Fibroblast of the conjunctiva (primary cell): ENCODE results near the gene FERMT3.

Experiments
- DNase-seq: peaks from one replicate; pipeline ENCODE4 v3.0.0-alpha.2; 2010; ENCODE audit warnings: low read depth

The FERMT3 gene

DNA sequence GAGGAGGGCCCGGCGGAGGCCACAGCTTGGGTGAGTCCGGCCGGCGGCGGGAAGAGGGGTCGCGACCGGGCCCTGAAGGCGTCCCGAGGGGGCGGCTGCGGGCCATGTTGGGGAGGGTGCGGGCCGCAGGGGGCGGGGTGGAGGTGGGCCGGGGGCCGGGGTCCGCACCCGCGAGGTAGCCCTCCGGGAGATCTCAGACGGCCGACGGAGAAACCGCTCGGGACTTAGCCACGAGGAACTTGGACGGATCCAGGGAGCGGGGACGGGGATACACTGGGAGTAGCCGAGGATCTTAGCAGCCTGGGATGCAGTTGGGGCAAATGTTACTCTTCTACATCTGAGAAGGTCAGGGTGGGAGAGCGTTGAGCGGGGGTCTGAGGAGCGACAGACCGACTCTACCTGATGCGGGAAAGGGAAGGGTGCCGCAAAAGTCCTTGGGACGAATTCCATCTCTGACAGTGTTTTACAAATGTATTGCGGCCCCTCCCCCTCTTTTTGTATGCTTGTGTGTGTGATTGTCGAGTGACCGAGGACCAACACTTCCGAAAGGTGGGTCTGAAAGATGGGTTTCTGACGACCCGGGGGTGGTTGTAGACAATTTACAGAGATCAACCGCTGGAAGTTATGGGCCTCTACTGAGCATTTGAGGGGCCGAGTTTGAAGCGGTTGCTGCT is 19.9 kb upstream of the FERMT3 start:
- no peak for DNase-seq

DNA sequence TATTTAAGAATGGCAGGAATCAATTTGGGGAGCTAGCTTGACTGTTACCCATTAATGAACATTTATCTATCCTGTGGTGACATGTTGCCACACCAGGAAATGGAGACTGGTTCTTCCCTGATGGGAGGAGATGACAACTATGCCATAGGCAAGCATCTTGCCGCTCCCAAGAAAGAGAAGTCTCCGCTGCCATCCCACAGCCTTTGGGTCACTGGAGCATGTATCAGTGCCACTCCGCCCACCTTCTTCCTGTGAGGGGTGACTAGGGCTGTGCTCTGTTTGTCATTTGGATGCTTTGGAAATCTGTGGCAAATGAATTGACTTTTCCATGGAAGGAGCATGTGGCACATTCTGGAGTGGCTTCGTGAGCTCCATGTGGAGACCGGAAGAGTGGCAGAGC is 14.1 kb upstream of the FERMT3 start:
- DNase-seq = no peak

DNA sequence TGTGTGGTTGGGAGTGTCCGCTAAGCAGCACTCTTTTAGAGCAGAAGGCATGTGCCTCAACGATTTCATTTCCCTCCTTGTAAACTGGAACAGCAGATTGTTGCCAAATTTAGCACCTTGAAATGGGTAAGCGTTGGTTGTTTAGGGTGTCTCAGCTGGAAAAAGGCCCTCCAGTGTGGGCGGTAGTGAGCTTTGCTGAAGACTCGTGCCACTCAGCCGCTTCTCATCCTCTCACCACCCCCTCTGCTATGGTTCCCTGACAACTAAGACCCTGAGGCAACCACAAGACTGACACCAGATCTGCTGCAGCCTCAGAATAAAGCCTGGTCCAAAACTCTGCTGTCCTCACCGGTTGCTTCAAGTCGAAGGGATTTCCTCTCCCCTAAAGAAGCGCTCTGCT is 9.9 kb upstream of the FERMT3 start:
- DNase-seq = no peak

DNA sequence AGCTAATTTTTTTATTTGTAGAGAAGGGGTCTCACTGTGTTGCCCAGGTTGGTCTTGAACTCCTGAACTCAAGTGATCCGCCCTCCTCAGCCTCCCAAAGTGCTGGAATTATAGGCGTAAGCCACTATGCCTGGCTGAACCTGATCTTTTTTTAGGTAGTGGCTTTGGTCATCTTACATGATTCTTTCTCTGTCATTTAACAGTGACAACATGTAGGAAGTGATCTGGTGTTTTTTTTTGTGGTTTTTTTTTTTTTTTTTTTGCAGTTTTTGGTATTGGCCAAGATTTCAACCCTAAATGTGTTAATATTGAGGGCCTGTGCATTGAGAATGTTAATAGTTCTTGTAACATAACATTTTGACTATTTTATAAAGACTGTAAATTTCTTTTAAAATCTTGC is 8.0 kb upstream of the FERMT3 start:
- DNase-seq = no peak

DNA sequence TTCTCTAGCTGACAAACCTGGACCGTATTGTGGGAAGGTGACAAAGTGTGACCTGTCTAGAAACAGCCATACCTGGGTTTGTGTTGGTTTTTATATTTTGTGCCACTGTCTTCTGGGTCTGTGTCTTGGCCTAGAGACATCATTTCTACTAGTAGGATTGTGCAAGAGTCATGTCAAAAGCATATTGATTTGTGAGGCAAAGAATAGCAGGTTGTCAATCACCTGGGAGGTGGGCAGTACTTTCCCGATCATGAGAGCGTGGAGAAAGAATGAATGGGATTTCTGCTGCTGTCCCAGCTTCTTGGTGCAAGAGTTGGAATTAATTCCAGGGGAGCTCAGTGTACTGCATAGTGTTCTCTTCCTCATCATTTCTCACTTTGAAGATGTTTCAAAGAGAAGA is 5.0 kb upstream of the FERMT3 start:
- DNase-seq = no peak

DNA sequence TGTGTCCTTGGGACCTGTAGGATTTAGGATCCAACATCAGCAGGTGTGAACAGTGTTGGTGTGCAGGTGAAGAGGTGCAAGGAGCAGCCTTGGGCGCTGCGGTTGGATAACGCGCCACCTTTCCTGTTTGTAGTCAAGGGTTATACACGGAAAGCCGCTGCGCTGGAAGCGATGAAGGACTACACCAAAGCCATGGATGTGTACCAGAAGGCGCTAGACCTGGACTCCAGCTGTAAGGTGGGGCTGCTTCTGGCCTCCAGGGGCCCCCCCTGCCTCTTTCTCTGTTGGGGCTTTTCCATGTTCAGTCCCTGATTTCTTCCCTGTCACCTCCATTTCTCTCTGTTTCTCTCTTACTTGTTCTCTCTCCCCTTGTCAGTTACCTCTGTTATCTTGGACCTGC is 3.5 kb upstream of the FERMT3 start:
- no peak for DNase-seq

DNA sequence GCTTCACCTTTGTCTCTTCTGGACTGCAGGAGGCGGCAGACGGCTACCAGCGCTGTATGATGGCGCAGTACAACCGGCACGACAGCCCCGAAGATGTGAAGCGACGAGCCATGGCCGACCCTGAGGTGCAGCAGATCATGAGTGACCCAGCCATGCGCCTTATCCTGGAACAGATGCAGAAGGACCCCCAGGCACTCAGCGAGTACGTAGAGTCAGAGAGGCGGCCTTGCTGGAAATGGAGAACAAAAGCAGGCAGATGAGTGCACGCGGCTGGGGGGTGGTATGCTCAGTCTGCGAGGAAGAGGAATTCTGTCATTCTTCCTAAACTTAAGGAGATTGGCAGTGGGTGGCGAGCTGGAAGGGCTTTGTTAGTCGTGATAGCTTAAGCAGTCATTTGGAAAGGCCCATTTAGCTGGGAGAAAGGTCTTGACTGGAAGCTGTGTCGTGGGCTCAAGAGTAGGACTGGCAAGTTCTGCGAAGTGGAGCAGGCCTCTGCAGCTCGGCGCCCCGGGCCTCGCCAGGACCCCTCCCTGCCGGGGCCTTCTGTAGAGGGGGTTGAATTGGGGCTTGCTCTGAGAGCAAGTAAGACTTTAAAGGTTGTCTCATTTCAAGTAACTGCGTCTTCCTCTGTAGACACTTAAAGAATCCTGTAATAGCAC is 3.0 kb upstream of the FERMT3 start:
- no peak for DNase-seq

DNA sequence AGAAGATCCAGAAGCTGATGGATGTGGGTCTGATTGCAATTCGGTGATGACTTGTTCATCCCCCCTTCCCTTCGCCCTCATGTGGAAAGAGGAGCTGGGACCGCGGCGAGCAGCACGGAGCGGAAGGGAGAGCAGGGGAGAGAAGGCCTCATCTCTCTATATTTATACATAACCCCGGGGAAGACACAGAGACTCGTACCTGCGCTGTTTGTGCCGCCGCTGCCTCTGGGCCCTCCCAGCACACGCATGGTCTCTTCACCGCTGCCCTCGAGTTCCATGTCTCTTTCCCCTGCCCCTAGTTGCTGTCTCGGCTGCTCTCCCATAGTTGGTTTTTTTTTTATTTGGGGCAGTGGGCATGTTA is 2.5 kb upstream of the FERMT3 start:
- no peak for DNase-seq

DNA sequence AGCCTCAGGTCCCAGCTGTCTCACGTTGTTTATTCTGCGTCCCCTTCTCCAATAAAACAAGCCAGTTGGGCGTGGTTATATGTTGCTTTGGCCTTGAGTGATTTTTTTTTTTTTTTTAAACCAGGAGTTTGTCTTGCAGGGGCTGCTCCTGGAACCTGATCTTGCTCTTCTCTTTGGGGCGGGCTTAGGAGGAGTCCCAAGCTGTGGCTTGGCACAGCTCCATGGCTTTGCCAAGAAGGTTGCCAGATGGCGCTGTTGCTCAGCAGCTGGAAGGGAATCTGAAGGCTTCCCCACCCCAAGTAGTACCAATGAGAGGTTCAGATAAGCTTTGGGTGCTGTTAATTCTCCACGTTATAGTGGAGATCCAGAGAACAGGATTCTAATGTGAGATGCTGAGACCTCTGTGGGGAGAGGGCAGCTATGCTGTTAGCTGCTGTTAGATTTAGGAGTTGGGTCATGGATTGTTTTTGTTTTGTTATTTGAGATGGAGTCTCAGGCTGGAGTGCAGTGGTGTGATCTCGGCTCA is 2.0 kb upstream of the FERMT3 start:
- peak; percentile 96 for DNase-seq

DNA sequence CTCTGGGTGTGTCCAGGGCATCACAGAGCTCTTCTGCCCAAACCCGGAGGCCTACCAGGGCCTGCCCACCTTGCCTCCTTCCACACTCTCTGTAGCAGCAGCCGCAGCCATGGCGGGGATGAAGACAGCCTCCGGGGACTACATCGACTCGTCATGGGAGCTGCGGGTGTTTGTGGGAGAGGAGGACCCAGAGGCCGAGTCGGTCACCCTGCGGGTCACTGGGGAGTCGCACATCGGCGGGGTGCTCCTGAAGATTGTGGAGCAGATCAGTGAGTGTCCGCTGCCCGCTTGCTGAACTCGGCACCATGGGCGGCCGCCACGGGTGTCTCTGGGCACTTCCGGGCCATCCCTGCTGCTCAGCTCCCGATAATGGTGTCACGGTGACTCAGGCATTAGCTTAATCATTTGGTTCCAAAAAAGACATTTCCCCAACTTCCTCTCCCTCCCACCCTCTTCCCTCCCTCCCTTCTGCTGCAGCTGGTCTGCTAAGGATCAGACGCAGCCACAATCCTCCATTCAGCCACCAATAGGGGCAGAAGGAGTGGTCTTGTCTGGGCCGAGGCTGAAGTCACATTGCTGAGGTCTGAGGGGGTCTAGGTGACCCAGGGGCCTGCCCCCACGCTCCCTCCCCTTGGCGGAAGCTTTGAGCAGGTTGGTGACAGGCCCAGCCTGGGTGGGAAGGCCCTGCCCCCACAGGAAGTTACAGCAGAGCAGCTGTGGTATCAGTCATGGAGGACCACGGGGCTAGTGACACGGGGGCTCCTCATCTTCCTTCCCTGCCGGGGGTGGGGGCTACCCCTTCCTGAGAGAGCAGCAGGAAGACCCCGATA is 950 bp downstream of the FERMT3 start:
- no peak for DNase-seq

DNA sequence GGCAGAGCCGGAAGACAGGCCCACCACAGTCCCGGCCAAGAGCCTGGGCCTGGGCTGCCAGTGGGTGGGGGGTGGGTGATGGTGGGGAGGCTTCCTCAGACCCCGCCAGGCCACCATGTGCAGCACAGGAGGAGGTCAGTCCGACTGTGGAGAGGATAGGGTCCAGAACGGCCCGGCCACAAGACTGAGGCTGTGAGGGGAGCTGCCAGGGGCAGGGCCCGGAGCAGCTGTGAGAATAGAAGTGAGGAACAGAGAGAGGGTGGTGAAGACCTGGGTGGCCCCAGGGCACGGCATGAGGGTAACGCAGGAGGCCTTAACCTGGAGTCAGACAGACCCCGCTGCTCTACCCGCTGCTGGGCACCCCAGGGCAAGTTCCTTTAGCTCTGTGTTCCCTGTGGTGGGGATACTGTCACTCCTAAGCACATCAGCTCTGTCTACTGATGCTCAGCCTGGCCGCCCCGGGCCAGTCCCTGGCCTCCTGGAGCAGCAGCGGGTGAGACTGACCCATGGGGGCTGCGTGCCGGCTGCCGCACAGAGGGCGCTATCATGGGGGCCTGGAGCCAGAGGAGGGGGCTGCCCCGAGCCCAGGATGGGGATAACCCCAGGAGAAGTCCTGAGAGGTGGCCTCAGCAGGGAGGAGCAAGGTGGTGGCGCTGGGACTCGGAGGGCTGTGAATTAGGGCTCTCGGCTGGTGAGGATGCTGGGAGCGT is 1.7 kb downstream of the FERMT3 start:
- no peak for DNase-seq

DNA sequence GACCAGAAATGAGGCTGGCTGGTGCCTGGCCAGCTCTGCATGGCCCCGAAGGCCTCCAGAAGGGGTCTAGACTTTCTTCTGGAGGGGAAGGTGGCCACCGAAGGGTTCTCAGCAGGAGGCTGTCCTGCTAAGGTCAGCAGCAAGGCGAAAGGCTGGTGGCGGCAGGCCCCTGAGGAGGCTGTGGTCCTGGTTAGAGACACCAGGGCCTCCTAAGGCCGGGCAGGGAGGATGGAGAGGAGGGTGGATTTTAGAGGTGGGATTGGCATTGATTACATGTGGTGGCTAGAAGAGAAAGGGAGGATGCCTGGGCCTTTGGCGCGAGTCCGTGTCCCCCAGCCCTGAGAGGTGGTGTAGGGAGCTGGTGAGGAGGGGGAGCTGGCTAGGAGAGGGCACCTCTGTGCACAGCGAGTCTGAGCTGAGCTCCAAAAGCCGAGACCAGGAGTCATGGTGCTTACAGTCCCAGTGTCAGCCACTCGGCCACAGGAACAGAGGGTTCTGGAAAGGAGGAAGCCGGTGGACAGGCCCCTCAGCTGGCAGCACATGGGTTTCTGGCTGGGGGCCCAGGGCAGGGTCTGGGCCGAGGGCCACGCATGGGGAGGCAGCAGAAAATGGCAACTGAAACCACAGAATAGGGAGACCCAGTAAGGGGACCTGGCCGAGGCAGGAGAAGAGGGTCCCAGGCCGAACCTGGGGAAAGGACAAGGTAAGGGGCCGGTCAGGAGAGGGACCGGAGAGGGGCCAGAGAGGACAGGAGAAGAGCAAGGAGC is 2.5 kb downstream of the FERMT3 start:
- DNase-seq = no peak

DNA sequence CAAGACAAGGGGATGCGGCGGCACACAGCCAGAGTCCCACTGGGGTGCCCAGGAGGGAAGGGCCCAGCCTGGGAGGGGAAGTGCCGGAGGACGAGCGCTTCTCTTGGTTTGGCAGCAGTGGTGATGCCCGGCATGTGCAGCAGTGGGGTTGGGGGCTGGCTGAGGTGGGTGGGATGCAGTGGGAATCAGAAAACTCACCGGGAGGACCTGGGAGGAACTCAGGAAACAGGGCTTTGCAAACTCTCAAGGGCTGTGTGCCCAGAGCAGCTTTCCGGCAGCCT is 3.0 kb downstream of the FERMT3 start:
- DNase-seq = no peak

DNA sequence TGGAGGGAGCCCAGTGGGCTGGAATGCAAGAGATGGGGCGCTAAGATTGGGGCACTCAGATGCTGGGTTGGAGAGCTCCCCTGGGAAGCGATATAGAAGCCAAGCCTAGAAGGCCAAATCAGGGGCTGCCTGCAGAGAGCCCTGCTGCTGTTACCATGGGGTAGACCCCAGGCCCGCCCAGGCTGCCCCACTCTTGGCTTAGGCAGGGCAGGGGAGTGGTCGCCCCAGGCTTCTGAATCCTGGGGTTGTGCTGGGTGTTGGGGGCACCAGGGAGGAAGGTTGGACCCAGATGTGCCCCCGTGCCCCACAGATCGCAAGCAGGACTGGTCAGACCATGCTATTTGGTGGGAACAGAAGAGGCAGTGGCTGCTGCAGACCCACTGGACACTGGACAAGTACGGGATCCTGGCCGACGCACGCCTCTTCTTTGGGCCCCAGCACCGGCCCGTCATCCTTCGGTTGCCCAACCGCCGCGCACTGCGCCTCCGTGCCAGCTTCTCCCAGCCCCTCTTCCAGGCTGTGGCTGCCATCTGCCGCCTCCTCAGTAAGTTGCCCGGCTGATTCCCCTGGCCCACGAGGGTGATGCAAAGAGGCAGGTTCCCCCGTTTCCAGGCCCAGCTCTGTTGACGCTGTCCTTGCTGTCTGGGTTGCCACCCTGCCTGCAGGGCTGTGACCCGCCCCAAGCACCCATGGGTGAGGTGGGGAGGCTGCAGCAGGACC is 3.9 kb downstream of the FERMT3 start:
- DNase-seq = no peak

DNA sequence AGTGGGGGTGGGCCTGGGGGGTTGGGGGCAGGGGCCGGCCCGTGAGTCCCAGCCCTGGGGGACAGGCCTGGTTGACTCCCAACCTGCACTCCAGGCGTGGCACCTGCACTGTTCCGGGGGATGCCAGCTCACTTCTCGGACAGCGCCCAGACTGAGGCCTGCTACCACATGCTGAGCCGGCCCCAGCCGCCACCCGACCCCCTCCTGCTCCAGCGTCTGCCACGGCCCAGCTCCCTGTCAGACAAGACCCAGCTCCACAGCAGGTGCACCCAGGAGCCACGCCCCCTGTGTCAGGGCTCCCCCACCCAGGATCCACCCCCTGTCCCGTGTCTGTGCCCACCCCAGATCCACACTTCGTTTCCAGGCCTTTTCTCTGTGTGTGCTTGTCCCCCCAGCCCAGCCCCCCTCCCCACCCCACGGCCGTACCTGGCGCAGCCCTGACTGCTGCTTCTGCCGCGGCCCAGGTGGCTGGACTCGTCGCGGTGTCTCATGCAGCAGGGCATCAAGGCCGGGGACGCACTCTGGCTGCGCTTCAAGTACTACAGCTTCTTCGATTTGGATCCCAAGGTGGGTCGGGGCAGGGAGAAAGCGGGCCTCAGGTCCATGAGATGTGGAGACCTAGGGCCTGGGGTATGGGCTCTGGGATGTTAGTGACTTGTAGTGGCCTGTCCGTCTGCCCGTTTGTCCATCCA is 4.8 kb downstream of the FERMT3 start:
- no peak for DNase-seq

DNA sequence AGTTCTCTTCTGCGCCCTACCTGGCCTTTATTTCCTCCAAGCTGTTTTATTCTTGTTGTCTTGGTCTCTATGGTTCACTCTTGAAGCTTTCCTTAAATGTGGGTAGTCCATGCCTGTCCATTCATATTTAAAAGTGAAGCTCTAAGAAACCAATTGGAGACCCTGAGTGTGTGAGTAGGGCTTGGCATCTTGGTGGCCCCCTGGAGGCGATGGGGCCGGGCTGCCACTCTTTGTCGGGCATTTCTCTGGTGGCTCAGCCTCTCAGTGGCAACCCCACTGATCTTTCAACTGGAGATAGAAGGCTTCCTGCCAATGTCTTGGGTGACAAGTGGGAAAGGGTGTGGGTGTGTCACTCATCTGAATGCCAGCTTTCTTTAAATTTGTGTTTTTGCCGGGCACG is 10.4 kb downstream of the FERMT3 start:
- DNase-seq = no peak

DNA sequence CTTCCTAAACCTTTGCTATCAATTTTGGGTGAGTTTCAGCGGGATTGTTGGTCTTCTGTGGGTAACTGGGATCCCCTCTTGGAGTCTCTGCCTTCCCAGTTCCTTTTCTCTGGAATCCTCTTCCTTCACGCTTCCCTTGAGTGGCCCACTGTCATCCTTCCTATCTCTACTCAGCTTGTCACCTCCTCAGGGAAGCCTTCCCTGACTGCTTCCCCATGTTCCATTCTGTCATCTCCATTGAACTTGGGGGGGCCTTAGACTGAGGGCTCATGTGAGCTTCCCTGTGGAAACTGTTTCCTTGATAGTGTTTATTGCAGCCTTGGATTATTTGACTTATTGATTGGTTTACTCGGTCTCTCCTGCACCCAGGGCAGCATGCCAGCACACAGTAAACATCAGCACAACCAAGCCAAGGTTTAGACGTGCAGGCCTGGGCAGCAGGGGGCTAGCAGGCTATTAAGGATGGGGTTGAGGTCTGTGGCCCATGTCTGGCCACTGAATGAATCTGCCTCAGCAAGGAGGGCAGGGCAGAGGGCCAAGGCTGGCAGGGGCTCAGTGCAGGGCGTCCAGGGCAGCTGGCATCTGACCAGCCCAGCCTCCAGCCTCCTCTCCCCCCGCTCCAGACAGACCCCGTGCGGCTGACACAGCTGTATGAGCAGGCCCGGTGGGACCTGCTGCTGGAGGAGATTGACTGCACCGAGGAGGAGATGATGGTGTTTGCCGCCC is 12.3 kb downstream of the FERMT3 start:
- no peak for DNase-seq

DNA sequence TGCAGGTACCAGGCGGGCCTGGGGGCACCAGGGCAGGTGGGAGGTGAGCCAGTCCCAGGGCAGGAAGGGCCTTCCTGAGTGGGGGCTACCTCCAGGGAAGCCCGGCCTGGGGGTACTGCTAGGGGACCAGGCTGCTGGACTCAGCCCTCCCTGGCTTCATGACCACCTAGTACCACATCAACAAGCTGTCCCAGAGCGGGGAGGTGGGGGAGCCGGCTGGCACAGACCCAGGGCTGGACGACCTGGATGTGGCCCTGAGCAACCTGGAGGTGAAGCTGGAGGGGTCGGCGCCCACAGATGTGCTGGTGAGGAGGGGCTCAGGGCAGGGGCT is 12.8 kb downstream of the FERMT3 start:
- no peak for DNase-seq

DNA sequence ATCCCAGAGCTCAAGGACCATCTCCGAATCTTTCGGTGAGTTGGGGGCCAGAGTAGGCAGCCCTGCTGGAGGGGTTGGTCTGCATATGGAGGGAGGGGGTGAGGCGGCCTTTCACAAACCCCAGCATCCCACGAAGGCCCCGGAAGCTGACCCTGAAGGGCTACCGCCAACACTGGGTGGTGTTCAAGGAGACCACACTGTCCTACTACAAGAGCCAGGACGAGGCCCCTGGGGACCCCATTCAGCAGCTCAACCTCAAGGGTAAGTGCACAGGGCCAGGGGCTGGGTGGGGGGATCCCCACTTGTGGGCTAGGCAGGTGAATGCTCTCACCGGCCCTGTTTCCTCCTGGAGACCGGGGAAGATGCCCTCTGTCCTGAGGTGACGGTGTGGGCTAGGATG is 13.2 kb downstream of the FERMT3 start:
- DNase-seq = no peak

DNA sequence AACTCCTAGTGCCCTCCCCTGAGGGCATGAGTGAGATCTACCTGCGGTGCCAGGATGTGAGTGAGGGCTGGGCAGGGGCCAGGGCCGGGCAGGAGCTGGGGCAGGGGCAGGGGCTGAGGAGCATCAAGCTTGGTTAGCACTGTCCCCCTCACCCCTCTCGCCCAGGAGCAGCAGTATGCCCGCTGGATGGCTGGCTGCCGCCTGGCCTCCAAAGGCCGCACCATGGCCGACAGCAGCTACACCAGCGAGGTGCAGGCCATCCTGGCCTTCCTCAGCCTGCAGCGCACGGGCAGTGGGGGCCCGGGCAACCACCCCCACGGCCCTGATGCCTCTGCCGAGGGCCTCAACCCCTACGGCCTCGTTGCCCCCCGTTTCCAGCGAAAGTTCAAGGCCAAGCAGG is 13.8 kb downstream of the FERMT3 start:
- no peak for DNase-seq
